Lower lobe of right lung (tissue), 2 donors: ENCODE data around the gene SLC2A5. TPM values are rescaled to one million over a fixed set of nuclear protein-coding genes. Genes with fewer than 3 reads are reported as not detected.
A peak's percentile ranks its signal among the peaks of the same experiment; 100 is the strongest.

ENCODE experiments used
- ATAC-seq, 2 donors: fragments of 200-7000 bp; cut with Tn5 transposase; one replicate each; pipeline ENCODE4 v1.9.1; 2020 to 2022; ENCODE audit warnings: mild to moderate bottlenecking in 2 of 2, moderate library complexity in 2 of 2
- DNase-seq: peaks from one replicate; pipeline ENCODE4 v3.0.0-alpha.2; 2020
- H3K27ac ChIP-seq: fragments of 200-600 bp; one replicate; pipeline ENCODE4 v1.8.0; 2022
- H3K27me3 ChIP-seq: fragments of 200-600 bp; one replicate; pipeline ENCODE4 v1.8.0; 2022; ENCODE audit warnings: low read depth
- H3K36me3 ChIP-seq: fragments of 200-600 bp; one replicate; pipeline ENCODE4 v1.8.0; 2022; ENCODE audit warnings: mild to moderate bottlenecking
- H3K4me1 ChIP-seq: fragments of 200-600 bp; one replicate; pipeline ENCODE4 v1.8.0; 2022
- H3K4me3 ChIP-seq: fragments of 200-600 bp; one replicate; pipeline ENCODE4 v1.8.0; 2022; ENCODE audit warnings: mild to moderate bottlenecking
- H3K9me3 ChIP-seq: fragments of 200-600 bp; one replicate; pipeline ENCODE4 v1.8.0; 2022
- CTCF ChIP-seq: fragments of 200-600 bp; IDR thresholded peaks from one replicate; pipeline ENCODE4 v1.8.0; 2022; ENCODE audit warnings: antibody characterized with exemption, mild to moderate bottlenecking
- intact Hi-C: fragments of 100-400 bp; cut with DNase I; formaldehyde crosslinking; loops from one replicate; pipeline ENCODE4 v1.11.0; 2022
- total RNA-seq: library from RNA; stranded (reverse); fragmentation: NEBNext Ultra II Directional; extraction: Animal tissue kit (Norgen Biotek cat#: 25700); gene quantifications from one replicate; pipeline ENCODE4 v1.2.1, GENCODE V29; 2021
- donor health status: DM: no; HTN: yes; CAD: no; lungs with severe emphysema.

SLC2A5 gene
- total RNA-seq, 1 donor from 2014 or later: 1.7 TPM

GRCh38 chr1:9073143-9073542 is 3.7 kb upstream of the SLC2A5 start:
- Histone ChIP-seq H3K9me3 (no peaks in the 10 kb centered on the region), H3K4me1 (peaks cover 14% of the 10 kb centered on the region), H3K4me3 (no peak overlapping the region), H3K36me3 (no peaks in the 10 kb centered on the region), H3K27me3 (no peaks in the 10 kb centered on the region), H3K27ac (no peak overlapping the region)
- ATAC-seq (no peak), DNase-seq (no peak)
- TF ChIP-seq CTCF: no peak
- intact Hi-C loops: no loop called here

GRCh38 chr1:9071554-9072235 is 2.3 kb upstream of the SLC2A5 start:
- no peak for TF ChIP-seq CTCF
- Histone ChIP-seq H3K9me3 (no peaks in the 10 kb centered on the region), H3K27ac (no peak overlapping the region), H3K4me1 (peaks cover 24% of the 10 kb centered on the region), H3K27me3 (no peaks in the 10 kb centered on the region), H3K4me3 (no peak overlapping the region), H3K36me3 (no peaks in the 10 kb centered on the region)
- intact Hi-C loops: no loop called here
- no peak for DNase-seq
- no peak for ATAC-seq

- Histone ChIP-seq H3K27me3 (no peaks in the 10 kb centered on the region), H3K4me1 (peaks cover 25% of the 10 kb centered on the region), H3K27ac (no peak overlapping the region), H3K4me3 (no peak overlapping the region), H3K9me3 (no peaks in the 10 kb centered on the region), H3K36me3 (no peaks in the 10 kb centered on the region)
- DNase-seq: no peak
- intact Hi-C loops: no loop called here
- TF ChIP-seq CTCF: no peak
- ATAC-seq: no peak
These were observed 1.1 kb upstream of the SLC2A5 start for GRCh38 chr1:9070486-9070885.

GRCh38 chr1:9068981-9069325 is 482 bp downstream of the SLC2A5 start:
- peak overlapping the region; percentile 19 for H3K27ac ChIP-seq
- intact Hi-C loops: no loop called here
- TF ChIP-seq CTCF: no peak
- peaks cover 36% of the 10 kb centered on the region for H3K4me1 ChIP-seq
- no peak for ATAC-seq
- no peaks in the 10 kb centered on the region for H3K9me3 ChIP-seq
- no peak for DNase-seq
- H3K27me3 ChIP-seq: no peaks in the 10 kb centered on the region
- H3K4me3 ChIP-seq: peak overlapping the region; percentile 14
- H3K36me3 ChIP-seq: no peaks in the 10 kb centered on the region

GRCh38 chr1:9066945-9067807 is 2.3 kb downstream of the SLC2A5 start:
- Histone ChIP-seq H3K27me3 (no peaks in the 10 kb centered on the region), H3K27ac (no peak overlapping the region), H3K9me3 (no peaks in the 10 kb centered on the region), H3K36me3 (no peaks in the 10 kb centered on the region), H3K4me1 (peaks cover 36% of the 10 kb centered on the region), H3K4me3 (no peak overlapping the region)
- TF ChIP-seq CTCF: no peak
- DNase-seq (peak; percentile 60), ATAC-seq (peak; percentile 62 to 71)
- intact Hi-C loops: no loop called here
